Mucosa of descending colon (tissue), 3 donors: ENCODE results near the gene TAF4. TPM values are rescaled to one million over a fixed set of nuclear protein-coding genes. Genes with fewer than 3 reads are reported as not detected.

ENCODE experiments used
- ATAC-seq: fragments of 200-7000 bp; cut with Tn5 transposase; one replicate; pipeline ENCODE4 v1.9.1; 2020; ENCODE audit warnings: mild to moderate bottlenecking, moderate library complexity
- DNase-seq, 3 donors: peaks; one replicate each; pipeline ENCODE4 v3.0.0-alpha.2; 2020
- H3K36me3 ChIP-seq: fragments of 200-600 bp; one replicate; pipeline ENCODE4 v1.8.0; 2021; ENCODE audit warnings: low read depth, mild to moderate bottlenecking
- H3K4me1 ChIP-seq: fragments of 200-600 bp; one replicate; pipeline ENCODE4 v1.8.0; 2021; ENCODE audit warnings: low read depth, mild to moderate bottlenecking
- H3K4me3 ChIP-seq: fragments of 200-600 bp; one replicate; pipeline ENCODE4 v1.8.0; 2021; ENCODE audit warnings: mild to moderate bottlenecking
- H3K9me3 ChIP-seq: fragments of 200-600 bp; one replicate; pipeline ENCODE4 v1.8.0; 2021; ENCODE audit warnings: mild to moderate bottlenecking
- CTCF ChIP-seq: fragments of 200-600 bp; IDR thresholded peaks from one replicate; pipeline ENCODE4 v1.8.0; 2022; ENCODE audit warnings: antibody characterized with exemption, mild to moderate bottlenecking
- intact Hi-C, 2 donors: fragments of 100-400 bp; cut with DNase I in 1 of 2; cut with micrococcal nuclease in 1 of 2; formaldehyde crosslinking; loops; one replicate each; pipeline versions ENCODE4 v1.11.0 to v1.11.1; 2022; cut with DNase I, micrococcal nuclease
- total RNA-seq, 3 donors: library from RNA; stranded (reverse); fragmentation: NEBNext Ultra II Directional in 2 of 3; extraction: Animal tissue kit (Norgen Biotek cat#: 25700) in 2 of 3; gene quantifications; one replicate each; pipeline versions ENCODE4 v1.2.1 to v1.2.4, GENCODE V29; 2021 to 2023
- donor health status: DM: no; HTN: no; CAD: no; lungs with moderate emphysema.
- donor health status: DM: no; HTN: no; CAD: no.
- donor health status: DM: no; HTN: yes; CAD: no.

The TAF4 gene
- total RNA-seq, 3 donors from 2014 or later: 23.8 to 28.3 (median 27.5) TPM

- ATAC-seq: no peak
- DNase-seq: no peak
Measured at GRCh38 chr20:62003567-62004405, 61.9 kb downstream of the TAF4 start.

DNA sequence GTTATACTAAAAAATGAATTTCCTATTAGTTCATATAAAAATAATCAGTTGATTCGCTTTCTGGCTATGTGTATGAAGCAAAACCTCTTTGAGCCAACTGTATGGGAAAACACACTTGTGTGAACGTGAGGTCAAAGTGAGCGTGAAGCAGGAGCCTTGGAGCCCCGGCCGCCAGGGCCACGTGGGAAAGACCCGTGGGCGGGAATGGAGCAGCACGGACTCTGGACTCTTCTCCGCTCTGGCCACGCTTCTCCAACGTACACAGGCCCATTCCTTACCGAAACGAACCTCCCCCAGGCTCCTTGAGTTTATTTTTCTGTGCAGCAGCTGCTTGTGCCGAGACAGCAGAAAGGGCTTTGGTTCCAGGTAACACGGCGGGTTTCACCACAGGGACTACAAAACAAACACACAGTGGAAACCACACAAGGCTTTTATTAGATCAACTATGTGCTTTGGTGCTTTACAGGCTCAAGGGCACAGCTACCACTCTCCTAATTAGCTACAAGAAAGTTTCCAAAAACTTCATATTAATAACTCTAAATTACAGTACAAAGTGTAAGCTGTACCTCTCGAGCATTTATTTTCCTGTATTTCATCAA is 62.7 kb downstream of the TAF4 start:
- H3K4me1 ChIP-seq: no peaks in the 10 kb centered on the region
- no peak overlapping the region for H3K4me3 ChIP-seq
- H3K36me3 ChIP-seq: peaks cover 9% of the 10 kb centered on the region
- ATAC-seq: no peak
- TF ChIP-seq CTCF: no peak
- intact Hi-C loops: no loop called here
- no peaks in the 10 kb centered on the region for H3K9me3 ChIP-seq
- no peak for DNase-seq

More at GRCh38 chr20:62003567-62004405, 61.9 kb downstream of the TAF4 start:
- Histone ChIP-seq H3K9me3 (no peaks in the 10 kb centered on the region), H3K4me1 (no peaks in the 10 kb centered on the region), H3K4me3 (no peak overlapping the region), H3K36me3 (peaks cover 12% of the 10 kb centered on the region)
- no peak for TF ChIP-seq CTCF
- intact Hi-C loops: no loop called here

DNA sequence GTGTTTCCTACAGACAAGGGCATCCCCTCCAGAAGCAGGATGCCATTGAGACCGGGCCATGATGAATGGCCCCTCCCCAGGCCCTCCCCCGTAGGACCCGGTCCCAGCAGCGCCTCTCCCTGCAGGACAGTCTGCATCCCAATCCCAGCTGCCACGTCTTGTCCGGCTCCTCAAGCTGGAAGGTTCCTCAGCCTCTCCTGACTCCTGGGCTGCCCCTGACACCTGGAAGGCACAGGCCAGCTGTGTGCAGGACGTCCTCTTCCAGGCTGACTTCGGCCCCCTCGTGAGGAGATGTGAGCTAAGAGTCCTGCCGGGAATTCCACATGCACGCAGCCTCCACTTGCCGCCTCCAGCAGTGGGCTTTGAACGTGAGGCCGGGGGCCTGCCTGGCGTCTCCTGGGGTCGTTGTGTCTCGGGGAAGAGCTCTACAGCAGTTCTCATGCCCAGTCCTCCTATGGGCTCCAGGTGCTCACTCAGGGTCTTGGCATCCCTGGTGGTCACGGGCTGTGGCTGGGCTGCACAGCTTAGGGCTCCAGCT is 64.4 kb downstream of the TAF4 start:
- Histone ChIP-seq H3K4me3 (no peak overlapping the region), H3K4me1 (no peaks in the 10 kb centered on the region), H3K9me3 (no peaks in the 10 kb centered on the region), H3K36me3 (peaks cover 6% of the 10 kb centered on the region)
- ATAC-seq (no peak), DNase-seq (peak in 1 of 3 donors; percentile 33)
- no peak for TF ChIP-seq CTCF
- intact Hi-C loops: no loop called here

DNA sequence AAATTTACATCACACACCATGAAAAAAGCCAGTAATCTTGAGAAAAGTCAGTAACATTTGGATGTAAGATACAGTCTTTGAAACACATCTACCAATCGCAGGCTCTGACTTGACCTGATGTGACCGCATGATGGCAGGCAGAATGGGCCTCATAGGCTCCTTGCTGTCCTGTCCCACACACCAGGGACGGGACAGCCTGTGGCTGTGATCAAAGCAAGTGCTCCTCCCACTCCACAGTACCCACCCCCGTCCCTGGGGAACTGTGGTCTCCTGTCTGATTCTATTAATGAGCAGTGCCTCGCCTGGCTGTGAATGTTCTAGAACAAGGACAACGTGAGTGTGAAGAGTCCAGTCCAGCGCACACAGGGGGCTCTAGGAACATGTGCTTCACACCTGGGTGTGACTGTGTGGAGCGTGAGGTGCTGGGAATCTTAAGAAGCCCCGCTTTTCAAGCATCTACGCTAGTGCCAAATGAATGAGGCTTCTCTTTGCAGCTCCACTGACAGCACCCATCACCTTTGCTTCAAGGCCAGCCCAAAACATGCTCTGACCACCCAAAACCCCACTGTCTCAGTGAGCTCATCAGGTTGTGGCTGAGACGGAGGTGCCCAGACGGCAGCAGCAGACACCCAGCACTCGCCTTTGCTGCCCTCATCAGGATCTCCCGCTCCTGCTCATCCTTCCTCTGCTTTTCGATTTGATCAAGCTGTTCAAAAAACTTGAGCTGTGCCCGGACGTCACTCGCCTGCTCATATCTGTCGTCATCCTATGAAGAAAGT is 67.1 kb downstream of the TAF4 start:
- Histone ChIP-seq H3K4me3 (no peak overlapping the region), H3K36me3 (peaks cover 3% of the 10 kb centered on the region), H3K9me3 (no peaks in the 10 kb centered on the region), H3K4me1 (no peaks in the 10 kb centered on the region)
- intact Hi-C loops: no loop called here
- no peak for TF ChIP-seq CTCF
- ATAC-seq (no peak), DNase-seq (peak in 1 of 3 donors; percentile 13)

GRCh38 chr20:61997891-61998290 is 67.8 kb downstream of the TAF4 start:
- no peaks in the 10 kb centered on the region for H3K9me3 ChIP-seq
- intact Hi-C loops: no loop called here
- no peak for ATAC-seq
- no peak overlapping the region for H3K4me3 ChIP-seq
- peaks cover 3% of the 10 kb centered on the region for H3K36me3 ChIP-seq
- TF ChIP-seq CTCF: no peak
- H3K4me1 ChIP-seq: no peaks in the 10 kb centered on the region
- peak in 1 of 3 donors; percentile 8 for DNase-seq
